NB4 (cell line): Measurements from ENCODE around the gene RAD51B.

ENCODE experiments used
- DNase-seq: peaks from one replicate; pipeline ENCODE4 v3.0.0; 2010; ENCODE audit warnings: low read depth
- H3K4me3 ChIP-seq: one replicate; pipeline ENCODE4 v1.5.1; 2011; ENCODE audit warnings: mild to moderate bottlenecking, low read depth, low read length, moderate library complexity
- CTCF ChIP-seq: IDR thresholded peaks from one replicate; pipeline ENCODE4 v1.5.1; 2012; ENCODE audit warnings: low read depth, low read length
- MAX ChIP-seq: IDR thresholded peaks from 2 replicates; pipeline ENCODE4 v1.6.1; 2011; ENCODE audit warnings: low read depth, low read length
- MYC ChIP-seq: IDR thresholded peaks from 2 replicates; pipeline ENCODE4 v1.6.1; 2011; ENCODE audit warnings: low read depth, low read length
- POLR2A ChIP-seq: IDR thresholded peaks from 2 replicates; pipeline ENCODE4 v1.6.1; 2011; ENCODE audit warnings: mild to moderate bottlenecking; ENCODE audit not compliant: insufficient read length; ENCODE audit errors: extremely low read depth

Gene RAD51B

GRCh38 chr14:68574906-68575305 is 755.3 kb downstream of the RAD51B start:
- TF ChIP-seq CTCF (no peak), MYC (no peak), POLR2A (no peak), MAX (no peak)
- DNase-seq, result no peak
- no peak overlapping the region for H3K4me3 ChIP-seq

GRCh38 chr14:68575426-68575825 is 755.8 kb downstream of the RAD51B start:
- DNase-seq, result no peak
- TF ChIP-seq MAX (no peak), CTCF (no peak), MYC (no peak), POLR2A (no peak)
- no peak overlapping the region for H3K4me3 ChIP-seq

- TF ChIP-seq MYC (no peak), CTCF (no peak), POLR2A (no peak), MAX (no peak)
- H3K4me3 ChIP-seq, result no peak overlapping the region
- no peak for DNase-seq
Measured at GRCh38 chr14:68576031-68576430, 756.5 kb downstream of the RAD51B start.

- TF ChIP-seq CTCF, result no peak
- no peak for TF ChIP-seq MYC
- no peak for TF ChIP-seq MAX
- TF ChIP-seq POLR2A, result no peak
- DNase-seq, result no peak
- no peak overlapping the region for H3K4me3 ChIP-seq
Measured at GRCh38 chr14:68576496-68577244, 757.1 kb downstream of the RAD51B start.

GRCh38 chr14:68577802-68578541 is 758.4 kb downstream of the RAD51B start:
- no peak overlapping the region for H3K4me3 ChIP-seq
- TF ChIP-seq POLR2A, result no peak
- TF ChIP-seq MAX, result peak; percentile 15; the same call in 1 of the 2 replicates
- peak; percentile 34 for DNase-seq

GRCh38 chr14:68578597-68578996 is 759.0 kb downstream of the RAD51B start:
- no peak for DNase-seq
- no peak overlapping the region for H3K4me3 ChIP-seq
- TF ChIP-seq CTCF, result no peak
- no peak for TF ChIP-seq MYC
- TF ChIP-seq MAX, result no peak
